ENCODE data around the gene WDR45.
A peak's percentile ranks its signal among the peaks of the same experiment; 100 is the strongest.

WDR45 gene

DNA sequence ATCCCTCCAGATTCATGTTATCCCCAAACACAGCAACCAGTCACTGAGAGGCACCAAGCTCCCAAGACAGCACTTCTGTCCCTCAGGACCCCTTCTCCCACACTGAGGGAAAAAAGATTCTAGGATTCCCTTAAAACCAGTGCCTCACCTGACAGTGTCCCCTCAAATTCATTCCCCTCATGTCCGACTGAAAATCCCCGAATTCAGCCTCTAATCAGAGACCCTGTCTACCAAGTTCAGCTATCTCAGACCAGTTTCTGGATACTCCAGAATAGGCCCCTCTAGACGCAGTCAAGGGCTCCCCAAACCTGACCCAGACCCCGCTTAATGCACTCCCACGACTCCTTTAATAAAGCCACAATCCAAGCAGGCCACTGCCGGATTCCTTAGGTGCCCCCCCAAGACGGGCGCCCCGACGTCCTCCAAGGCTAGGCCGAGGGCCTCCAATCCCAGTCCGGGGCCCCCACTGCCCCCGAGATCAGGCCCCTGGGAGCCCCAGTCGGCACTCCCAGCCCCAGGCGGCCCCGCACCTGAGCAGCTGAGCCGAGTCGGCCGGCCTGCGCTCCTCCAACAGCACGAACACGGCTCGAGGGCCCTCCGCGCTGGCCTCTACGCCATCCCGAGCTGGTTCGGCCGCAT, 37.0 kb downstream of the WDR45 start:
- DNase-seq (no peak), ATAC-seq (peak; percentile 9)
- Mint-ChIP-seq H3K27ac (peak overlapping the region; percentile 91), H3K36me3 (ENCODE audit: low read depth) (peaks cover 9% of the 10 kb centered on the region), H3K4me3 (peak overlapping the region; percentile 89), H3K9me3 (no peaks in the 10 kb centered on the region), H3K4me1 (peaks cover 32% of the 10 kb centered on the region), H3K27me3 (no peaks in the 10 kb centered on the region)

DNA sequence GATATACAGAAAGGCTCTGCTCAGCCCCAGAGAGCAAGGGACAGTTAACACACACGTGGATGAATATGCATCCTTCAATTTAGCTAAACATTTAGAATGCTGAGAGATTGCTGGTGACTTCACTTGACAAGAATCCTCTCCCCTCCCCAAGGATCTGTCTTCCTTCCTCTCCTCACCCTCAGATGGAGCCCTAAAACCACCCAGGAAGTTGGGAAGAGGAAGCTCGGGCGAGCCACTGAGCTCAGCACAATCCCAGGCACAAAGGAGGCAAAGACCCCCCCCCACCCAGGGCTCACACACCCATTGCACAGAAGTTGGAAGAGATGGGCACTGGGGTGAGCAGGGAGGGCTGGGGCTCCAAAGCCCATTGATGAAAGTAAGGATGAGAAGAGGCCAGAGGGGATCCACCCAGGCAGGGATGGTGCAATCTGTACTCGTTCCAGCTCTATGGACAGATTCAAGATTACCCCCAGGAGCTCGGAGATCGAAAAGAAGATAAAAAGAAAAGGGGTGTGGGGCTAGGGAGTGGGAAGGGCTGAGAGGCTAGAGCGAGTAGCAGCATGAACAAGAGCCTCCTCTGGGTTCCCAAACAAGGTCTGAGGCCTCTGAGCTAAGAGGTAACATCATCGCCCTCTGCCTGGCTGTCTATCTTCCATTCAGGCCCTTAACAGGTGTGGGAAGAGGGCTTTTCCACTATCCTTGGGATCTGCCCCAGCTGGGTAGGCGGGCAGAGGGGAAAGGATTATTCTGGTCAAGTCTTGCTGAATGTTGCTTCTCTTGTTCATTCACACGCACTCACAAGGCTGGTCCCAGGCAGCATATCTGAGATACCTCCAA, 37.7 kb downstream of the WDR45 start:
- no peak for DNase-seq
- ATAC-seq: no peak
- Mint-ChIP-seq H3K36me3 (ENCODE audit: low read depth) (peaks cover 10% of the 10 kb centered on the region), H3K27me3 (no peaks in the 10 kb centered on the region), H3K4me3 (peak overlapping the region; percentile 89), H3K9me3 (no peaks in the 10 kb centered on the region), H3K27ac (peak overlapping the region; percentile 91), H3K4me1 (peaks cover 32% of the 10 kb centered on the region)

DNA sequence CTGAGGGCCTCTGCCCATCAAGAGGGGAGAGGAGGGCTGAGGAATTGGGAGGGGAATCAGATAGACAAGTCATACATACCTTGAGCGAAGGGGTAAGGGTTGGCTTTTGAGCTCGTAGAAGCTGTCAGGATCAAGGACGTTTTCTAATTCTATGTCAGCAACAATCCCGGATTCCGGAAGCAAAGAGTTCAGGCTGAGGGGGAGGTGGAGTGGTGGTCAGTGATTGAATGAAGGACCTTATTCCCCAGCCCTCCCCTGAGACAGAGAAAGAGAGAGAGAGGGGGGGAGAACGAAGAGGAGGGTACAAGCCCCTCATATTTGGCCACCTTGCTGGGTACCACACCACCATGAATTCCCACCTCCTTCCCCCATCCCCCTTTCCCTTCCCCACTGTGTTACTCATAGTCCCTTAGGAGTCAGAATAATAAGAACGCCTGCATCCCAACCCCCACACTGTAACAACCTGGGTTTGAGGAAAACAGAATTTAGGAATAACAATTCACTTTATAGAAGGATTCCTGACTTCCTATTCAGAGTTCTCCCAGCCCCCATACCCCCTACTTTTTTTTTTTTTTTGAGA, 39.2 kb downstream of the WDR45 start:
- no peaks in the 10 kb centered on the region for H3K27me3 Mint-ChIP-seq
- H3K27ac Mint-ChIP-seq: peak overlapping the region; percentile 59
- DNase-seq: no peak
- no peak for ATAC-seq
- H3K4me3 Mint-ChIP-seq: peak overlapping the region; percentile 50
- no peaks in the 10 kb centered on the region for H3K9me3 Mint-ChIP-seq
- H3K4me1 Mint-ChIP-seq: peaks cover 32% of the 10 kb centered on the region
- peaks cover 10% of the 10 kb centered on the region for H3K36me3 Mint-ChIP-seq (ENCODE audit: low read depth)

DNA sequence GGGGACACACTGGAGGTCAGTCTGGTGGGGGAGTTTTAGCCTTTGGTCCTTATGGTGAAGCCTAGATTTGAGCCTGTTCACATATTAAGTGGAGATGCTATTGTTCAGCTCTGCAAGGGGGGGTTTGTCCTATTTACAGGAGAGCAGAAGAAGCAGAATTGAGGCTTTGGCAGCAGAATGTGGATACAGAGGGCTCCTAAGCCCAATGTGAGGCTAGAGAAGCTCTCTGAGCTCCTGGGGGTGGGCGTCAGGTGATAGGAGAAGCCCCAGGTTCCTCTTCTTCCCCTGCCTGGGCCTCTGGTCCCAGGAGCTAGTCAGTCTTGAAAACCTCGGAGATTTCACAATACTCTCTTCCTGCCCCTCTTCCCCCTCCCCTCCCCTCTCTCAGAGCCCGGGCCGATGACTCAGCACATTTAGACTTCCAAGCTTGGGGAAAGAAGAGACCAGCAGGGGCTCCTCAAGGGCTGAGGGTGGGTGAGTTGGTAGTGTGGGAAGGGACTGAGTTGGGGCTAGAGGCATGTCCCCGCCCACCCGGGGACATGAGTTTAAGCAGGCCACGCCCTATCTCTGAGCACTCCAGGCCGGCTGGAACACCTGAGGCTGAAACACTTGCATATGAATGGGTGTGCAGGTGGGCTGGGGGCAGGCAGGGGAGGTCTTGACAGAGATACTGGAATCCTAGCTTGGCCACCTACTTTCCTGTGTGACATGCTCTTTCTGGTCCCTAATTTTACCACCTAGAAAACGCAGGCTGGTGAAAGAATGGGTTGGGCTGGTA, 39.9 kb downstream of the WDR45 start:
- Mint-ChIP-seq H3K27me3 (no peaks in the 10 kb centered on the region), H3K4me3 (peak overlapping the region; percentile 50), H3K9me3 (no peaks in the 10 kb centered on the region), H3K27ac (peak overlapping the region; percentile 62), H3K4me1 (peaks cover 32% of the 10 kb centered on the region), H3K36me3 (ENCODE audit: low read depth) (peaks cover 10% of the 10 kb centered on the region)
- DNase-seq: peak; percentile 36
- ATAC-seq: no peak

DNA sequence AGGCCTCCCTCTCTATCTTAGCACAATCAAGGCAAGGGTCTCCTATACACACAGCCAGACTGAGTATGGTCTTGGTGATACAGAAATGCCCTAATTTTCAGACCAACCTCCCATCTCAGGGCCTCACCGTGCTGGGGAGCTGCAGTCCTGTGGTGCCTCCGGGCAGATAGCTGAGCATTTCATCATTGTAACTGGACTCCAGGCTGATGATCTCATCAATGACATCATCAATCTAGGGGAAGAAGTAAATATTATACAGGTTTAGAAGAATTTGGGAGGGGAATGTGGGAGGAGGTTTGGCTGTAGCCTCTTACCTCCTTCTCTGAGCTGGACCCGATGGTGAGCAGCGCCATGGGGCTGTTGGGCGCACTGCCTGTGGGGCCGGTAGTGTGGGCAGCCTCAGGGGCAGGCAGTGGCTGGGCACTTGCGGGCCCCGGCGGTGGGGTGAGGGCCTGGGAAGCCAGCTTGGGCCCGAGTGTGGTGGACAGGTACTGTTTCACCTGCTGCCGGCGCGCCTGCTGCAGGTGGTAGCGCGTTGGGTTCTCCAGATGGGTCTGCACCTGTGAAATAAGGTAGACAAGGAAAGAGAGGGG, 41.7 kb downstream of the WDR45 start:
- ATAC-seq: no peak
- no peak overlapping the region for H3K27ac Mint-ChIP-seq

DNA sequence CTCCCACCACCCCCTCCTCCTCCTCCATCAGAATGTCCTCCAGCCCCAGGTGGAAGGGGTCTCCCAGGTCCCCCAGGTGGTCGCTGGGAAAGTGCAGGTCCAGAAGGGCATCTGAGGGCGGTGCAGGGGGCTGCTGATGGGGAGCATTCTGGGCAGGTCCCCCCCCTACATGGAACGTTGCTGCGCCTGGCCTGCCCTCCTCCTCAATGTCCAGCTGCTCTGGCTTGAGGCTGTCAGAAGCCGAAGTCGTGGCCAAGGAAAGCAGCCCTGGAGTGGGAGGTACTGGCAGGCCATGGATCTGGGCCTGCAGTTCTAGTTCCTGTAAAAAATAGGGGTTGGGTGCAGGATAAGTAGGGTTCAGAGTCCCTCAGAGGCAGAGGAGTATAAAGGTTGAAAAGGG, 49.4 kb downstream of the WDR45 start:
- Mint-ChIP-seq H3K4me3 (no peak overlapping the region), H3K9me3 (no peaks in the 10 kb centered on the region), H3K27ac (no peak overlapping the region), H3K27me3 (no peaks in the 10 kb centered on the region), H3K4me1 (no peaks in the 10 kb centered on the region), H3K36me3 (ENCODE audit: low read depth) (peaks cover 8% of the 10 kb centered on the region)
- ATAC-seq (no peak), DNase-seq (no peak)

More for the DNA sequence above, 41.7 kb downstream of the WDR45 start:
- no peak for DNase-seq
- peaks cover 15% of the 10 kb centered on the region for H3K36me3 Mint-ChIP-seq (ENCODE audit: low read depth)
- H3K9me3 Mint-ChIP-seq: no peaks in the 10 kb centered on the region
- H3K4me1 Mint-ChIP-seq: peaks cover 27% of the 10 kb centered on the region
- H3K27me3 Mint-ChIP-seq: no peaks in the 10 kb centered on the region
- no peak overlapping the region for H3K4me3 Mint-ChIP-seq

DNA sequence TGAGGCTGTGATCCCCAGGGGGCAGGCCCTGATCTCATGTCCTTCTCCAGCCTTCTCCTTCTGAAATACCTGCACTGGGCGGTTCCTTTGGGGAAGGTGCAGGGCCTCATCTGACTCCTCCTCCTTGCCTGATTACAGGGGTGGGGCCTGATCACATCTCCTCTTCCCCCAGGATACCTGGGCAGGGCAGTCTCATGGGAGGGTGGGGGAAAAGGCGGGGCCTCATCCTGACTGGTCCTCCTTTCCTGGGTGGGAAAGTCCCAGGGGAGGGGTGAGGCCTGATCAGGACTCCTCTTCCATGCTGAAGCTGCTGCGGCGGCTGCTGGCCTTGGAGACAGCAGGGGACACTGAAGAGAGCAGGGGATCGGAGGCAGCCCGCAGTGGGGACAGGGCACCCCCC, 49.8 kb downstream of the WDR45 start:
- H3K9me3 Mint-ChIP-seq: no peaks in the 10 kb centered on the region

More for the DNA sequence above, 49.8 kb downstream of the WDR45 start:
- DNase-seq: no peak
- Mint-ChIP-seq H3K36me3 (ENCODE audit: low read depth) (peaks cover 8% of the 10 kb centered on the region), H3K27me3 (no peaks in the 10 kb centered on the region), H3K27ac (no peak overlapping the region), H3K4me3 (no peak overlapping the region), H3K4me1 (no peaks in the 10 kb centered on the region)
- no peak for ATAC-seq

Data from activated naive CD8-positive, alpha-beta T cell treated with anti-CD3 and anti-CD28 coated beads, Interleukin-2, amount 50 U/mL, for 24 hours (primary cell).